ENCODE results near the gene GNB3. TPM values are rescaled to one million over a fixed set of nuclear protein-coding genes. Genes with fewer than 3 reads are reported as not detected.

Gene GNB3
- total RNA-seq, 1 donor from 2014 or later = 1.2 TPM

DNA sequence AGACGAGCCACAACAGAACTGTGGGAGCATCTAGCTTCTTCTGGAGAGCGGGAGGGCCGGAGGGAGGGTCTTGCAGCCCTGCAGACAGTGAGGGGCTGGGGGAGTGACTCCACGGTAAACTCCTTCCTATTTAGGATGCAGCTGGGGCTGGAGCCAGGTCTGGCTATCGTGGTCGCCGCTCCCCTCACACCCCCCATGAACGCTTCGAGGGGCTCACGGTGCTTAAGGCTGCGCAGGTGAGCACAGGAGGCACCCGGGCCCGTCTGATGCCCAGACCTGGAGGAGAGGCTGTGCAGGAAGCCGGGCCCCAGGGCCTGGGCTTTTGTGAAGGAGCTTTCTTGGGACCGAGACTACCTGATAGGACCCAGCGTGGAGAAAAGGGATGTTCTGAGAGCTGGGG is 3.9 kb upstream of the GNB3 start:
- no peak for DNase-seq (ENCODE audit: low spot score)

DNA sequence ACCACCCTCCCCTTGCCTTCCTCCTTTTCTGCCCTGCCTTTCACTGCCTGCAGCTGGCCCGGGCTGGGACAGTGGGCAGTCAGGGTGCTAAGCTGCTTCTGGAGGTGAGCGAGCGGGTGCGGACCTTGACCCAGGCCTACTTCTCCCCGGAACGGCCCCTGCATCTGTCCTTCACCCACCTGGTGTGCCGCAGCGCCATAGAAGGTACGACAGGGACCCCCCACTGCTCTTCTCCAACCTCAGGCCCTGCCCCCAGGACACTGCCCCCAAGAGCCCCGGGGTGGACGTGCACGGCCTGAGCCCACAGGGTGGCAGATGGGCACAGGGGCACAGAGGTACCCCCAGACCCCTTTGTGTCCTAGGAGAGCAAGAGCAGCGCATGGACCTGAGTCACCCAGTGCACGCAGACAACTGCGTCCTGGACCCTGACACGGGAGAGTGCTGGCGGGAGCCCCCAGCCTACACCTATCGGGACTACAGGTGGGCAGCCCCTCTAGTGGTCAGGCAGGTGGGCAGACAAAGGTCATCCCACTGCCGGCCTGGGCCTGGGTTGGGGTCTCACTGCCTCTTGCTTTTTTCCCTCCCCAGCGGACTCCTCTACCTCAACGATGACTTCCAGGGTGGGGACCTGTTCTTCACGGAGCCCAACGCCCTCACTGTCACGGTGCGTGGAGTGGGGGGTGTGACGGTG is 3.2 kb upstream of the GNB3 start:
- no peak for DNase-seq (ENCODE audit: low spot score)

GRCh38 chr12:6838854-6839253 is 1.9 kb upstream of the GNB3 start:
- DNase-seq (ENCODE audit: low spot score) = no peak

DNA sequence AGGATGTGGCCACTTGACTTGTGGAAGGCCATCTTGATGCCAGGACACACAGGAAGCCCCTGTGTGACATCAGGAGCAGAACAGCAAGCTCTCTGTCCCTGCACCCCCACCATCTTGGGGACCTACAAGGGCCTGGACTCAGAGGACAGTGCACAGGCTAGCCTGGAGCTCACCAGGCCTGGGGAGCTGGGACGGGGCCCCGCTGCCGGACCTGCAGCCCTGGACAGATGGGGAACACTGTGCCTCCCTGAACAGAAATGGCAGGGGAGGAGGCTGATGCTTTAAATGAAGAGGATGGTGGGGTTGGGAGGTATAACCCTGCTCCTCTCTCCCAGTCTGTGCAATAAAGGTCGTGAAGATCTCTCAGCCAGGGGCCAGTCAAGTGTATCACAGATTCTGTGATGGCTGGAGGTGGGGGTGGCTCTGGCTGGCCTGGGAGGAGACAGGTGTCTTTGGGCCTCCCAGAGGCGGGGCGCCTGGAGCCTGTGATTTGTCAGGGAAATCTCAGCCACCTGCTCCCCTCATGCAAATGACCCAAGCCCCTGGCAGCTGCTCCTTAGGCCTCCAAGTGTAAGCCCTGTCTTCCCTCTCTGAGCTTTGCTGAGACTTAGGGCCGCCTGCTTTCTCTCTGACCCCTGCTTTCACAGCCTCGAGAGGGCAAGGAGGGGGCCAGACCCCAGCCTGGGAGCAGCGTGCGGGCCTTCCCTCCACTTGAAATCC is 1.1 kb upstream of the GNB3 start:
- DNase-seq (ENCODE audit: low spot score) = no peak

DNA sequence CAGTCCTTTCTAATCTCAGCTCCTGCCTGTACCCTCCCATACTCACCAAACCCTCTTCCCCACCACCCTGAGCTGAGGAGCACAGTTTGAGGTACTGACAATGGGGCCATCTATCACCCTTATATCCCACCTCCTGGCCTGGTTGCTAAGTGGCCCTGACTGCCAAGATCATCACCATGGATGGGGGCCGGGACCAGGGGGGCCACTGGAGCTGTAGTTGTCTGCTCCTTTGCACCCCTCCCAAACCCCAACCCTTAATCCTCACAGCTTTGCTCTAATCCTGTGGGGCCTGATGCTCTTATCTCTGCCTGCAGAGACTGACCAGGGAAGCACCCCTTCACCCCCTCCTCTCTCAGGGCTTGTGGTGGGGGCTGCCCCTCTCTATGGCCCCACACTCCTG is 395 bp upstream of the GNB3 start:
- DNase-seq (ENCODE audit: low spot score) = no peak

GRCh38 chr12:6842075-6842474 is 1.4 kb downstream of the GNB3 start:
- DNase-seq (ENCODE audit: low spot score) = no peak

DNA sequence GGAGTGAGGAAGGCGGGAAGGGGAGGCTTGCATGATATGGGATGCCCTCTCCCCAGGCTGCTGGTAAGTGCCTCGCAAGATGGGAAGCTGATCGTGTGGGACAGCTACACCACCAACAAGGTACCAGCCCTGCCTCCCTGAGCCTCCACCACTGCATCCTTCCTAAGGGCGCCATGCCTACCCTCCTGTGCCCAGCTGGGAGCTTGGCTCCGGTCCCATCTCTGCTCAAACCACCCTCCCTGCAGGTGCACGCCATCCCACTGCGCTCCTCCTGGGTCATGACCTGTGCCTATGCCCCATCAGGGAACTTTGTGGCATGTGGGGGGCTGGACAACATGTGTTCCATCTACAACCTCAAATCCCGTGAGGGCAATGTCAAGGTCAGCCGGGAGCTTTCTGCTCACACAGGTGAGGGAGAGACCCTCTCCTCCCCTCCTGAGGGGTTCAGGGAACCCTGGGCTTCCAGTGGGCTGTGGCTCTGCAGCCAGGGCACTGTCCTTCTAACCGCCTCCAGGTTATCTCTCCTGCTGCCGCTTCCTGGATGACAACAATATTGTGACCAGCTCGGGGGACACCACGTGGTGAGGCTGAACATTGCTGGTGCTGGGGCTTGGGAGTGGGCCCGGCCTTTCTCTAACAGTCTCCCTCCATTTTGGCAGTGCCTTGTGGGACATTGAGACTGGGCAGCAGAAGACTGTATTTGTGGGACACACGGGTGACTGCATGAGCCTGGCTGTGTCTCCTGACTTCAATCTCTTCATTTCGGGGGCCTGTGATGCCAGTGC is 2.6 kb downstream of the GNB3 start:
- DNase-seq (ENCODE audit: low spot score) = no peak

DNA sequence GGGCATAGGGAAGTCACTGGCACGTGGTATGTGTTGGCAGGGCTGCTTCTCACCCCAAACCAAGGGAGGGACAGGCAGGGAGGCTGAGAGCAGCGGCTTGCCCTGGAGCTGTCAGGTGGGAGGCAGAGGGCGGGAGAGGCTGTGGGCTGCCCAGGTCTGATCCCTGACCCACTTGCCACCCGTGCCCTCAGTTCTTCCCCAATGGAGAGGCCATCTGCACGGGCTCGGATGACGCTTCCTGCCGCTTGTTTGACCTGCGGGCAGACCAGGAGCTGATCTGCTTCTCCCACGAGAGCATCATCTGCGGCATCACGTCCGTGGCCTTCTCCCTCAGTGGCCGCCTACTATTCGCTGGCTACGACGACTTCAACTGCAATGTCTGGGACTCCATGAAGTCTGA is 4.7 kb downstream of the GNB3 start:
- no peak for DNase-seq (ENCODE audit: low spot score)

DNA sequence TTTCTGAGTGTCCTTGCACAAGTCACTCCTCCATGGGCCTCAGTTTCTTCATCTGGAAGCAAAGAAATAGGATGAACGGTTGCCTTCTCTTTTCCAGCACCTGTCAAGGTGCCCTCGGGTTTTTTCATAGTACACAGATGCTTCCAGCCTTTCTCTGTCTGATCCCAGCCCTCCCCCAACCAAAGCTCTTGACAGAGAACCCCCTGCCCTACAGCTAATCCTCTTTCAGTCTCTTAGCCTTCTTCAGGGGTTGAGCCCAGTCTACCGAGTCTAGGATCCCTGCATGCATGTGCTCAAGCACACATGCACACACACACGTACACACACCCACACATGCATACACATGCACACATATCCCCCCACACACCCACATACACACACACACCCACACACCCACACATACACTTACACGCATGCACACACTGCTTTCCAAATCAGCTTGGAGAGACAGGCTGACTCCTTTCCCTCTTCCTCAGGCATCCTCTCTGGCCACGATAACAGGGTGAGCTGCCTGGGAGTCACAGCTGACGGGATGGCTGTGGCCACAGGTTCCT is 5.7 kb downstream of the GNB3 start:
- DNase-seq (ENCODE audit: low spot score) = no peak

DNA sequence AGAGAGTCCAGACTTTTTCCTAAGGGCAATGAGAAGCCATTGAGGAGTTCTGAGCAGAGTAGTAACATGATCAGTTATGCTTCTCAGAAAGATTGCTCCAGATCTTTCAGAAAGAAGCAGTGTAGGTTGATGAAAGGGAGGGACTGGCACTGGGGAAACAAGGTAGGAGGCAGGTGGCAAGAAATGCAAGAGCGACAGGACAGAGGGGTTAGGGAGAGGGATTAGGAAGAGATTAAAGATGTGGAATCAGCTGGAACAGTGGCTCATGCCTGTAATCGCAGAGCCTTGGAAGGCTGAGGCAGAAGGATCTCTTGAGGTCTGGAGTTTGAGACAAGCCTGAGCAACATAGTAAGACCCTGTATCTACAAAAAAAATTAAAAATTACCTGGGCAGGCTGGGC is 7.0 kb downstream of the GNB3 start:
- no peak for DNase-seq (ENCODE audit: low spot score)

DNA sequence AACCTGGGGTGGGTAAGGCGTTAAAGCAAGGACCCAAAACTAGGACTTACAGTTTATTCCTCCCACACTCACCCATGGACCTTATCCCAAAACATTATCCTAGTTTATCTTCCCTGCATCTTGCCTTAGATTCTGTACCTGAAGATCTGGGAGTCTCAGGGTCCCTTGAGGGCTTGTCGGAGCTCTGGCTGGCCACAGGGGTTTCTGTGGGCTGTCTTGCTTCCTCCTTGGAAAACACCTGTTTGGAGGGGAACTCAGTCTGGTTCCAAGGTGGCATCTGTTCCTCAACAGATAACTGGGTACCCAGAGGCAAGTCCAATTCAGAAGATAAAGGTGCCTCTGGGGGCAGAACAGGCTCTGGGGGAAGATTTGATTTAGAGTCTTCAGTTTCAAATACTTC is 8.7 kb downstream of the GNB3 start:
- DNase-seq (ENCODE audit: low spot score) = no peak

GRCh38 chr12:6849976-6850560 is 9.3 kb downstream of the GNB3 start:
- no peak for DNase-seq (ENCODE audit: low spot score)

- DNase-seq (ENCODE audit: low spot score) = no peak
Observed at GRCh38 chr12:6850796-6851152, 10.0 kb downstream of the GNB3 start.

DNA sequence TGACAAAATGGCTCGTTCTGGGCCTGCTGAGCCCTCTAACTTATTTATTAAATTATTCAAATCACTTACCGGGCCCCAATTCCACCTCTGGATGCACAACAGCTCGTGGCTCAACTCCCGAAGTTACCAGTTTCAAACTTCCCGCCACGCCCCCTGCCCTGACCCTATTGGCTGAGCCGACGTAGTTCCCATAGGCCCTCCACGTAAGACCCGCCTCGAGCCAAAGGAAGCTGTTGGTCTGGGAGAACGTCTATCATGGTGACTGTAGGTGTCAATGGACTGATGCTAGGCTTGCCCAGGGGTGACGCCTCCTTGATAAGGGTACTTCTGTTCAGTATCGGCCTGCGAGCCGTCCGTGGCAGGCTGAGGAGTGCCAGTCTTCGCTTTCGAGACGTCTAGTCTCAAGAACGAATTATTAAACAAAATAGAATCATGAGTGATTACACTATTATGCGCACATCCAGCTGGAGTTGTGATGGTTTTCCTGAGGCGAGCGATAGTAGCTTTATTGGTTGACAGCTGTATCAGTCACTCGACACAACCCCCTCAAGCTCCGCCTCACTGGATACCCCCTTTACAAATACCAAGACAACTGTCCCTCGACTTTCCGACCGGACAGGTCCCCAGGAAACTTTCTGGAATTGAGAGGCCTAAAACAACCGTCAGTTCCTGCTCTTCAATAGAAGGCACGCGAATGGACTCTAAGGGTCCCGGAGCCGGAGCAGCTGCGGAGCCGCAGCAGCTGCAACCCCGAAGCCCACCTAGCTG is 10.6 kb downstream of the GNB3 start, which contains the start of gene CDCA3:
Gene CDCA3 (minus strand): TSS at position 134 of the 768 bp plus-strand sequence. CDS start 334 bp downstream, outside the sequence.
- DNase-seq (ENCODE audit: low spot score) = peak; percentile 95

GRCh38 chr12:6851921-6852650 is 11.4 kb downstream of the GNB3 start, which contains the start of gene USP5:
USP5 (plus strand) TSS chr12:6852150; CDS start chr12:6852180, 30 bp downstream.
- DNase-seq (ENCODE audit: low spot score) = peak; percentile 99

DNA sequence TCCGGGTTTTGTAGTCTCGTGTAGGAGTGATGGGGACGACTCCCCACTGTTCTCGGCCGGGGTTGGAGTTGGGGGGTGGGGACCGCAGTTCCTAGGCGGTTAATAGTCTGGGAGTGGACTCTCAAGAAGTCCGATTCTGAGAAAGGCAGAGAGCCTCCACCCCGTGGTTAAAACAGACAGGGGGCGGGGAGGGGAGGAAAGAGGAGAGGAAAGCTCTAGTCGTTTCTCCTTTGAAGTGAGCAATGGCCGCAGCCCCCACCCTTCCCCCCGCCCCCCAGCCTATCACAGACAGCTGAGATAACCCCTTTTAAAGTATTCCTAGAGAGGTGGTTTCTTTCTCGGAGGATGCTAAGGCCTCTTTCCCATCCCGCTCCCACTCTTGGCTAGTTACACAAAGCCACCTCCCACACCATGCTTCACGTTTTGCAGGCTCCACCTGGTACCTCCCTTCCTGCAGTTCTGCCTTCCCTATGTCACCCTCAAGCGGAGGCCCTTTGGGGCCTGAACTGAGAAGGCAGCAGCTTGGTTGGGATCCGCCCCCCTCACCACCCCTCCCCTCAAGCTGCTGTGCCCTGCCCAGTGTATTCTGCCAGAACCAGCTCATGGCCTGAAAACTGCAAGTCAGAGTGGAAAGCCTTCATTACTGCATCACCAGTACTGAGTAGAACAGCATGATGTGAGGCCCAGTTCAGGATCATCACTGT is 12.1 kb downstream of the GNB3 start:
- DNase-seq (ENCODE audit: low spot score) = no peak

GRCh38 chr12:6853626-6854025 is 12.9 kb downstream of the GNB3 start:
- DNase-seq (ENCODE audit: low spot score) = no peak

- DNase-seq (ENCODE audit: low spot score) = no peak
Observed at GRCh38 chr12:6854036-6854435, 13.3 kb downstream of the GNB3 start.

- no peak for DNase-seq (ENCODE audit: low spot score)
Observed at GRCh38 chr12:6855322-6855721, 14.6 kb downstream of the GNB3 start.

All from mesenteric fat pad (tissue), 1 donor.